ENCODE results near the gene ASCL5. TPM values are rescaled to one million over a fixed set of nuclear protein-coding genes. Genes with fewer than 3 reads are reported as not detected.
A peak's percentile ranks its signal among the peaks of the same experiment; 100 is the strongest.

Gene ASCL5
- total and polyA plus RNA-seq, 2 donors: 0.14 TPM; not detected in 1

- DNase-seq (ENCODE audit: low read depth in 6 of 9, low spot score in 9 of 9): peak in 1 of 9 donors; percentile 9
- Histone ChIP-seq H3K36me3 (ENCODE audit: control insufficient read depth in 2 of 2, insufficient read depth in 2 of 2, low read length in 1 of 2) (no peaks in the 10 kb centered on the region), H3K4me3 (ENCODE audit: low read length in 2 of 2) (no peak overlapping the region), H3K9me3 (ENCODE audit: control insufficient read depth in 2 of 2, insufficient read depth in 1 of 2, low read length in 1 of 2) (no peaks in the 10 kb centered on the region), H3K27me3 (ENCODE audit: control insufficient read depth in 2 of 2, insufficient read depth in 1 of 2, low read length in 1 of 2) (peaks cover 0 to 15% of the 10 kb centered on the region in 2 donors), H3K4me1 (ENCODE audit: control insufficient read depth in 2 of 2, insufficient read depth in 2 of 2, low read length in 2 of 2) (peaks cover 0 to 5% of the 10 kb centered on the region in 2 donors), H3K27ac (ENCODE audit: low read depth in 1 of 2, low read length in 1 of 2) (no peak overlapping the region)
- 91% methylated on average over 5 of the region's 5 CpGs for WGBS
These were observed 37.4 kb downstream of the ASCL5 start for GRCh38 chr1:201089596-201089995.

GRCh38 chr1:201088901-201089525 lies 38.0 kb downstream of the ASCL5 start:
- no peak for DNase-seq (ENCODE audit: low read depth in 6 of 9, low spot score in 9 of 9)
- WGBS: 96% methylated on average over 19 of the region's 19 CpGs
- H3K36me3 ChIP-seq (ENCODE audit: control insufficient read depth in 2 of 2, insufficient read depth in 2 of 2, low read length in 1 of 2): no peaks in the 10 kb centered on the region
- no peaks in the 10 kb centered on the region for H3K9me3 ChIP-seq (ENCODE audit: control insufficient read depth in 2 of 2, insufficient read depth in 1 of 2, low read length in 1 of 2)
- H3K27ac ChIP-seq (ENCODE audit: low read depth in 1 of 2, low read length in 1 of 2): no peak overlapping the region
- peaks cover 0 to 5% of the 10 kb centered on the region in 2 donors for H3K4me1 ChIP-seq (ENCODE audit: control insufficient read depth in 2 of 2, insufficient read depth in 2 of 2, low read length in 2 of 2)
- H3K27me3 ChIP-seq (ENCODE audit: control insufficient read depth in 2 of 2, insufficient read depth in 1 of 2, low read length in 1 of 2): peaks cover 0 to 17% of the 10 kb centered on the region in 2 donors
- H3K4me3 ChIP-seq (ENCODE audit: low read length in 2 of 2): no peak overlapping the region

GRCh38 chr1:201088395-201088794 lies 38.6 kb downstream of the ASCL5 start:
- no peak for DNase-seq (ENCODE audit: low read depth in 6 of 9, low spot score in 9 of 9)
- no peaks in the 10 kb centered on the region for H3K9me3 ChIP-seq (ENCODE audit: control insufficient read depth in 2 of 2, insufficient read depth in 1 of 2, low read length in 1 of 2)
- no peak overlapping the region for H3K4me3 ChIP-seq (ENCODE audit: low read length in 2 of 2)
- no peaks in the 10 kb centered on the region for H3K36me3 ChIP-seq (ENCODE audit: control insufficient read depth in 2 of 2, insufficient read depth in 2 of 2, low read length in 1 of 2)
- WGBS: 69% methylated on average over 4 of the region's 4 CpGs
- peaks cover 0 to 17% of the 10 kb centered on the region in 2 donors for H3K27me3 ChIP-seq (ENCODE audit: control insufficient read depth in 2 of 2, insufficient read depth in 1 of 2, low read length in 1 of 2)
- no peak overlapping the region for H3K27ac ChIP-seq (ENCODE audit: low read depth in 1 of 2, low read length in 1 of 2)
- peaks cover 0 to 5% of the 10 kb centered on the region in 2 donors for H3K4me1 ChIP-seq (ENCODE audit: control insufficient read depth in 2 of 2, insufficient read depth in 2 of 2, low read length in 2 of 2)

GRCh38 chr1:201085902-201086735 lies 40.9 kb downstream of the ASCL5 start:
- H3K27me3 ChIP-seq (ENCODE audit: control insufficient read depth in 2 of 2, insufficient read depth in 1 of 2, low read length in 1 of 2): peaks cover 0 to 14% of the 10 kb centered on the region in 2 donors
- no peaks in the 10 kb centered on the region for H3K36me3 ChIP-seq (ENCODE audit: control insufficient read depth in 2 of 2, insufficient read depth in 2 of 2, low read length in 1 of 2)
- 76% methylated on average over 12 of the region's 12 CpGs for WGBS
- peak in 1 of 9 donors; percentile 8 for DNase-seq (ENCODE audit: low read depth in 6 of 9, low spot score in 9 of 9)
- H3K4me1 ChIP-seq (ENCODE audit: control insufficient read depth in 2 of 2, insufficient read depth in 2 of 2, low read length in 2 of 2): peaks cover 0 to 5% of the 10 kb centered on the region in 2 donors
- no peak overlapping the region for H3K27ac ChIP-seq (ENCODE audit: low read depth in 1 of 2, low read length in 1 of 2)
- no peak overlapping the region for H3K4me3 ChIP-seq (ENCODE audit: low read length in 2 of 2)
- H3K9me3 ChIP-seq (ENCODE audit: control insufficient read depth in 2 of 2, insufficient read depth in 1 of 2, low read length in 1 of 2): no peaks in the 10 kb centered on the region

- 74% methylated on average over 6 of the region's 6 CpGs for WGBS
- Histone ChIP-seq H3K27me3 (ENCODE audit: control insufficient read depth in 2 of 2, insufficient read depth in 1 of 2, low read length in 1 of 2) (peaks cover 0 to 14% of the 10 kb centered on the region in 2 donors), H3K27ac (ENCODE audit: low read depth in 1 of 2, low read length in 1 of 2) (no peak overlapping the region), H3K9me3 (ENCODE audit: control insufficient read depth in 2 of 2, insufficient read depth in 1 of 2, low read length in 1 of 2) (no peaks in the 10 kb centered on the region), H3K4me3 (ENCODE audit: low read length in 2 of 2) (no peak overlapping the region), H3K36me3 (ENCODE audit: control insufficient read depth in 2 of 2, insufficient read depth in 2 of 2, low read length in 1 of 2) (no peaks in the 10 kb centered on the region), H3K4me1 (ENCODE audit: control insufficient read depth in 2 of 2, insufficient read depth in 2 of 2, low read length in 2 of 2) (peaks cover 0 to 3% of the 10 kb centered on the region in 2 donors)
- DNase-seq (ENCODE audit: low read depth in 6 of 9, low spot score in 9 of 9): peak in 1 of 9 donors; percentile 25
These were observed 42.7 kb downstream of the ASCL5 start for GRCh38 chr1:201084295-201084694.

- DNase-seq (ENCODE audit: low read depth in 6 of 9, low spot score in 9 of 9): no peak
These were observed 43.2 kb downstream of the ASCL5 start for GRCh38 chr1:201083741-201084140.

GRCh38 chr1:201080135-201080534 lies 46.8 kb downstream of the ASCL5 start:
- Histone ChIP-seq H3K36me3 (ENCODE audit: control insufficient read depth in 2 of 2, insufficient read depth in 2 of 2, low read length in 1 of 2) (no peaks in the 10 kb centered on the region), H3K4me3 (ENCODE audit: low read length in 2 of 2) (no peak overlapping the region), H3K4me1 (ENCODE audit: control insufficient read depth in 2 of 2, insufficient read depth in 2 of 2, low read length in 2 of 2) (no peaks in the 10 kb centered on the region), H3K27ac (ENCODE audit: low read depth in 1 of 2, low read length in 1 of 2) (no peak overlapping the region), H3K27me3 (ENCODE audit: control insufficient read depth in 2 of 2, insufficient read depth in 1 of 2, low read length in 1 of 2) (peaks cover 0 to 6% of the 10 kb centered on the region in 2 donors), H3K9me3 (ENCODE audit: control insufficient read depth in 2 of 2, insufficient read depth in 1 of 2, low read length in 1 of 2) (no peaks in the 10 kb centered on the region)
- no peak for DNase-seq (ENCODE audit: low read depth in 6 of 9, low spot score in 9 of 9)
- 96% methylated on average over 3 of the region's 3 CpGs for WGBS

More at GRCh38 chr1:201083741-201084140, 43.2 kb downstream of the ASCL5 start:
- no peaks in the 10 kb centered on the region for H3K9me3 ChIP-seq (ENCODE audit: control insufficient read depth in 2 of 2, insufficient read depth in 1 of 2, low read length in 1 of 2)
- no peak overlapping the region for H3K4me3 ChIP-seq (ENCODE audit: low read length in 2 of 2)
- H3K36me3 ChIP-seq (ENCODE audit: control insufficient read depth in 2 of 2, insufficient read depth in 2 of 2, low read length in 1 of 2): no peaks in the 10 kb centered on the region
- WGBS: 93% methylated on average over 3 of the region's 3 CpGs
- no peaks in the 10 kb centered on the region for H3K4me1 ChIP-seq (ENCODE audit: control insufficient read depth in 2 of 2, insufficient read depth in 2 of 2, low read length in 2 of 2)
- H3K27ac ChIP-seq (ENCODE audit: low read depth in 1 of 2, low read length in 1 of 2): no peak overlapping the region
- peaks cover 0 to 14% of the 10 kb centered on the region in 2 donors for H3K27me3 ChIP-seq (ENCODE audit: control insufficient read depth in 2 of 2, insufficient read depth in 1 of 2, low read length in 1 of 2)

GRCh38 chr1:201077736-201078135 lies 49.2 kb downstream of the ASCL5 start:
- DNase-seq (ENCODE audit: low read depth in 6 of 9, low spot score in 9 of 9): no peak
- WGBS: 93% methylated on average over 17 of the region's 17 CpGs
- H3K27ac ChIP-seq (ENCODE audit: low read depth in 1 of 2, low read length in 1 of 2): no peak overlapping the region
- no peaks in the 10 kb centered on the region for H3K9me3 ChIP-seq (ENCODE audit: control insufficient read depth in 2 of 2, insufficient read depth in 1 of 2, low read length in 1 of 2)
- no peaks in the 10 kb centered on the region for H3K36me3 ChIP-seq (ENCODE audit: control insufficient read depth in 2 of 2, insufficient read depth in 2 of 2, low read length in 1 of 2)
- H3K4me1 ChIP-seq (ENCODE audit: control insufficient read depth in 2 of 2, insufficient read depth in 2 of 2, low read length in 2 of 2): no peaks in the 10 kb centered on the region
- H3K27me3 ChIP-seq (ENCODE audit: control insufficient read depth in 2 of 2, insufficient read depth in 1 of 2, low read length in 1 of 2): no peaks in the 10 kb centered on the region
- H3K4me3 ChIP-seq (ENCODE audit: low read length in 2 of 2): no peak overlapping the region

- WGBS: 91% methylated on average over 7 of the region's 7 CpGs
- no peak overlapping the region for H3K4me3 ChIP-seq (ENCODE audit: low read length in 2 of 2)
- H3K4me1 ChIP-seq (ENCODE audit: control insufficient read depth in 2 of 2, insufficient read depth in 2 of 2, low read length in 2 of 2): no peaks in the 10 kb centered on the region
- H3K27me3 ChIP-seq (ENCODE audit: control insufficient read depth in 2 of 2, insufficient read depth in 1 of 2, low read length in 1 of 2): no peaks in the 10 kb centered on the region
- no peak for DNase-seq (ENCODE audit: low read depth in 6 of 9, low spot score in 9 of 9)
- no peak overlapping the region for H3K27ac ChIP-seq (ENCODE audit: low read depth in 1 of 2, low read length in 1 of 2)
- H3K9me3 ChIP-seq (ENCODE audit: control insufficient read depth in 2 of 2, insufficient read depth in 1 of 2, low read length in 1 of 2): no peaks in the 10 kb centered on the region
- H3K36me3 ChIP-seq (ENCODE audit: control insufficient read depth in 2 of 2, insufficient read depth in 2 of 2, low read length in 1 of 2): no peaks in the 10 kb centered on the region
These were observed 49.9 kb downstream of the ASCL5 start for GRCh38 chr1:201077116-201077515.
